Measurements from ENCODE around the gene ALS2CL.

ALS2CL gene

GRCh38 chr3:46676601-46677410, 16.7 kb downstream of the ALS2CL start:
- DNase-seq, result no peak

- no peak for DNase-seq
These were observed 17.5 kb downstream of the ALS2CL start for GRCh38 chr3:46675843-46676567.

- DNase-seq, result no peak
These were observed 18.1 kb downstream of the ALS2CL start for GRCh38 chr3:46675426-46675825.

- no peak for DNase-seq
These were observed 19.2 kb downstream of the ALS2CL start for GRCh38 chr3:46674031-46674845.

GRCh38 chr3:46673151-46674030, 20.1 kb downstream of the ALS2CL start:
- no peak for DNase-seq

- DNase-seq, result no peak
These were observed 21.2 kb downstream of the ALS2CL start for GRCh38 chr3:46672349-46672695.

- no peak for DNase-seq
These were observed 21.7 kb downstream of the ALS2CL start for GRCh38 chr3:46671541-46672348.

GRCh38 chr3:46670891-46671427, 22.5 kb downstream of the ALS2CL start:
- no peak for DNase-seq

- DNase-seq, result no peak
These were observed 23.2 kb downstream of the ALS2CL start for GRCh38 chr3:46670000-46670890.

- DNase-seq, result no peak
These were observed 24.1 kb downstream of the ALS2CL start for GRCh38 chr3:46669191-46669999.

GRCh38 chr3:46668591-46668990, 24.9 kb downstream of the ALS2CL start:
- DNase-seq, result no peak

- no peak for DNase-seq
These were observed 25.4 kb downstream of the ALS2CL start for GRCh38 chr3:46668116-46668515.

- no peak for DNase-seq
These were observed 25.8 kb downstream of the ALS2CL start for GRCh38 chr3:46667657-46668056.

- DNase-seq, result no peak
These were observed 26.3 kb downstream of the ALS2CL start for GRCh38 chr3:46667061-46667621.

- DNase-seq, result no peak
These were observed 27.0 kb downstream of the ALS2CL start for GRCh38 chr3:46666453-46666845.

GRCh38 chr3:46665763-46666452, 27.6 kb downstream of the ALS2CL start:
- no peak for DNase-seq

GRCh38 chr3:46664971-46665762, 28.3 kb downstream of the ALS2CL start:
- no peak for DNase-seq

Data from inflammatory macrophage treated with lipopolysaccharide for 4 hours (primary cell).